Osteocyte (in vitro differentiated cells): Measurements from ENCODE around the gene ZNF587B. TPM values are rescaled to one million over a fixed set of nuclear protein-coding genes. Genes with fewer than 3 reads are reported as not detected.
A peak's percentile ranks its signal among the peaks of the same experiment; 100 is the strongest.
"Not testable (repeated sequence)": the region's sequence is repeated elsewhere in the genome, so short reads cannot be mapped to it uniquely, and the experiment has no call there.

Source experiments
- DNase-seq: peaks from one replicate; pipeline ENCODE4 v3.0.0; 2021; ENCODE audit warnings: mixed read lengths; ENCODE audit not compliant: unreplicated experiment; ENCODE audit errors: extremely low spot score
- H3K27ac Mint-ChIP-seq: one replicate; pipeline ENCODE4 v1.8.0; 2021; ENCODE audit warnings: mild to moderate bottlenecking, mixed read lengths; ENCODE audit not compliant: unreplicated experiment
- H3K27me3 Mint-ChIP-seq: one replicate; pipeline ENCODE4 v1.8.0; 2021; ENCODE audit warnings: mixed read lengths; ENCODE audit not compliant: unreplicated experiment
- H3K36me3 Mint-ChIP-seq: one replicate; pipeline ENCODE4 v1.8.0; 2021; ENCODE audit warnings: mixed read lengths; ENCODE audit not compliant: unreplicated experiment
- H3K4me1 Mint-ChIP-seq: one replicate; pipeline ENCODE4 v1.8.0; 2021; ENCODE audit warnings: mixed read lengths; ENCODE audit not compliant: unreplicated experiment
- H3K4me3 Mint-ChIP-seq: one replicate; pipeline ENCODE4 v1.8.0; 2021; ENCODE audit warnings: mild to moderate bottlenecking, moderate library complexity, mixed read lengths; ENCODE audit not compliant: unreplicated experiment
- H3K9me3 Mint-ChIP-seq: one replicate; pipeline ENCODE4 v1.8.0; 2021; ENCODE audit warnings: mixed read lengths; ENCODE audit not compliant: unreplicated experiment
- total RNA-seq: library from RNA; stranded (reverse); gene quantifications from 2 replicates; pipeline ENCODE4 v1.2.1, GENCODE V29; 2021
- TF ChIP-seq, protein P1 (sequence below): fragments of 200-600 bp; sonication (generic); IDR thresholded peaks from 2 replicates; pipeline ENCODE4 v1.5.0; 2021; ENCODE audit warnings: antibody characterized with exemption, mild to moderate bottlenecking, moderate library complexity

The ZNF587B gene
- total RNA-seq, 1 donor from 2014 or later, result 14.4 TPM

DNA sequence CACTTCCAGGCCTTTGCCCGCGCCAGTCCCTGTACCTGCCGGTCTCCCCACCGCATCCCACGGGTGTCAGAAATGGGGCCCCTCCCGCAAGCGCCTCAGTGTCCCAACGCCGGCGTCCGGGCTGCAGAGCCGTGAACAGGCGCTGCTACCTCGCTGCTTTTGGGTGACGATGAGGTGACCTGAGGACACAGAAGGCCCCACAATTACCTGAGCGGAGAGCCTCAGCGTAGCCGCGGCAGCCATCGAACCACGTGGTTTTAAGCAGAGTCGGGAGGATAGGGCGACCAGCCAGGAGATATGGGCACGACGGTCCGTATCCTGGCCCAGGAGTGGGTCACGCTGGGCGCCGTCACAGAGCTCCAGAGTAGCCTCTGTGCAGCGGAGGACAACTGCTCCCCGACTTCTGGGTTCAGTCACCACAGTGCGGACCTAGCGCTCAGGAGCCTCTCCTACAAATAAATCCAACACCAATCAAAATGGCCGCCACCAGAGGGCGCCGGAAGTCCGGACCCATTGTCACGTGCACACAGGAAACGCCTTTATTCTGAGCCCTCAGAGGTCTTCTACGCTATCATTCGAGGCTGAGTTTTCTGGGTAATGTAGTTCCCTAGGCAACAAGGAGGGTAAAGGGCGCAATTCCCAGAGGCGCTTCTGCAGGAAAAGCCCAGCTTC lies 58.6 kb downstream of the ZNF587B start, which contains the start of gene ZNF814:
Gene ZNF814, minus strand, starts transcription at position 478 of the 672 bp plus-strand sequence. Its CDS starts 235 bp downstream, at position 243.
- peak within 1 kb of the TSS; percentile 78 for H3K27ac Mint-ChIP-seq
- H3K36me3 Mint-ChIP-seq, result peaks cover 33% of the 10 kb centered on the region
- H3K4me3 Mint-ChIP-seq, result peak within 1 kb of the TSS; percentile 90
- peaks cover 21% of the 10 kb centered on the region for H3K9me3 Mint-ChIP-seq
- peaks cover 20% of the 10 kb centered on the region for H3K4me1 Mint-ChIP-seq
- TF ChIP-seq, protein P1, sequence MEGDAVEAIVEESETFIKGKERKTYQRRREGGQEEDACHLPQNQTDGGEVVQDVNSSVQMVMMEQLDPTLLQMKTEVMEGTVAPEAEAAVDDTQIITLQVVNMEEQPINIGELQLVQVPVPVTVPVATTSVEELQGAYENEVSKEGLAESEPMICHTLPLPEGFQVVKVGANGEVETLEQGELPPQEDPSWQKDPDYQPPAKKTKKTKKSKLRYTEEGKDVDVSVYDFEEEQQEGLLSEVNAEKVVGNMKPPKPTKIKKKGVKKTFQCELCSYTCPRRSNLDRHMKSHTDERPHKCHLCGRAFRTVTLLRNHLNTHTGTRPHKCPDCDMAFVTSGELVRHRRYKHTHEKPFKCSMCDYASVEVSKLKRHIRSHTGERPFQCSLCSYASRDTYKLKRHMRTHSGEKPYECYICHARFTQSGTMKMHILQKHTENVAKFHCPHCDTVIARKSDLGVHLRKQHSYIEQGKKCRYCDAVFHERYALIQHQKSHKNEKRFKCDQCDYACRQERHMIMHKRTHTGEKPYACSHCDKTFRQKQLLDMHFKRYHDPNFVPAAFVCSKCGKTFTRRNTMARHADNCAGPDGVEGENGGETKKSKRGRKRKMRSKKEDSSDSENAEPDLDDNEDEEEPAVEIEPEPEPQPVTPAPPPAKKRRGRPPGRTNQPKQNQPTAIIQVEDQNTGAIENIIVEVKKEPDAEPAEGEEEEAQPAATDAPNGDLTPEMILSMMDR, result peak; percentile 56
- peak; percentile 93 for DNase-seq
- no peaks in the 10 kb centered on the region for H3K27me3 Mint-ChIP-seq

DNA sequence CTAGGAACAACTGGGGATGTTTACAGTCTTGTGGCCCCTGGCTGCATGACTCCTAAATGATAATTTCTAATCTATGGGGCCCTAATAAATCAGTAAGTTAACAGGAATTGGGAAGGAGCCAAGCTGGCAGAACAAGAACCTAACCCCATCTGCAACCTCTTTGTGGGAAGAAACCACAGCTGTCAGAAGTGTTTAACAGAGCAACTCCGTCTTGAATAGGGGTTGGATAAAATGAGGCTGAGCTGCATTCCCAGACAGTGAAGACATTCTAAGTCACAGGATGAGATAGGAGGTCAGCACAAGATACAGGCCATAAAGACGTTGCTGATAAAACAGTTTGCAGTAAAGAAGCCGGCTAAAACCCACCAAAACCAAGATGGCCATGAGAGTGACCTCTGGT lies 60.6 kb downstream of the ZNF587B start:
- peaks cover 15% of the 10 kb centered on the region for H3K36me3 Mint-ChIP-seq
- not testable (repeated sequence) for H3K27ac Mint-ChIP-seq, H3K4me3 Mint-ChIP-seq, H3K27me3 Mint-ChIP-seq, DNase-seq
- H3K4me1 Mint-ChIP-seq, result peaks cover 20% of the 10 kb centered on the region
- H3K9me3 Mint-ChIP-seq, result peaks cover 21% of the 10 kb centered on the region

Other genes with a start within 250 kb of the ZNF587B start
- 6.8 and 7.1 TPM in 2 replicates for gene ZIK1, start 246.2 kb upstream of the ZNF587B start, total RNA-seq
- 2.4 and 2.8 TPM in 2 replicates for gene ZNF530, start 230.4 kb upstream of the ZNF587B start, total RNA-seq
- 19.6 and 20.0 TPM in 2 replicates for gene ZNF134, start 216.1 kb upstream of the ZNF587B start, total RNA-seq
- gene ZNF211, start 197.1 kb upstream of the ZNF587B start, total RNA-seq, result 11.9 and 14.4 TPM in 2 replicates
- gene ZSCAN4, start 161.4 kb upstream of the ZNF587B start, total RNA-seq, result not detected in 2 replicates
- 6.1 and 6.3 TPM in 2 replicates for gene ZNF551, start 148.3 kb upstream of the ZNF587B start, total RNA-seq
- 18.0 and 18.9 TPM in 2 replicates for gene ZNF154, start 121.1 kb upstream of the ZNF587B start, total RNA-seq
- gene ZNF671, start 102.7 kb upstream of the ZNF587B start, total RNA-seq, result 7.1 TPM in 2 replicates
- 16.9 and 21.0 TPM in 2 replicates for gene ZNF776, start 83.5 kb upstream of the ZNF587B start, total RNA-seq
- 18.8 TPM in 2 replicates for gene ZNF586, start 60.6 kb upstream of the ZNF587B start, total RNA-seq
- 5.2 and 9.0 TPM in 2 replicates for gene ZNF552, start 15.4 kb upstream of the ZNF587B start, total RNA-seq
- gene ZNF587, start 19.6 kb downstream of the ZNF587B start, total RNA-seq, result 33.5 and 34.2 TPM in 2 replicates
- gene ZNF814, start 58.7 kb downstream of the ZNF587B start, total RNA-seq, result 17.2 and 18.0 TPM in 2 replicates
- 16.9 and 21.0 TPM in 2 replicates for gene ZNF417, start 86.3 kb downstream of the ZNF587B start, total RNA-seq
- gene ZNF418, start 105.1 kb downstream of the ZNF587B start, total RNA-seq, result 12.0 and 12.3 TPM in 2 replicates
- gene ZNF256, start 117.4 kb downstream of the ZNF587B start, total RNA-seq, result 6.0 and 6.3 TPM in 2 replicates
- gene C19orf18, start 144.2 kb downstream of the ZNF587B start, total RNA-seq, result 1.4 and 1.8 TPM in 2 replicates
- 17.5 and 22.0 TPM in 2 replicates for gene ZNF606, start 172.5 kb downstream of the ZNF587B start, total RNA-seq
- 0.57 TPM in 1 of 2 replicates, not detected in the other for gene ZSCAN1, start 203.7 kb downstream of the ZNF587B start, total RNA-seq
- 5.5 and 5.9 TPM in 2 replicates for gene ZNF135, start 229.0 kb downstream of the ZNF587B start, total RNA-seq